HEK293T (cell line): ENCODE results near the gene TEC.

Source experiments
- ARNT ChIP-seq: fragments of 450-650 bp; IDR thresholded peaks from 2 replicates; pipeline ENCODE4 v1.6.1; 2017; ENCODE audit warnings: mild to moderate bottlenecking
- BHLHE40 ChIP-seq: fragments of 450-650 bp; IDR thresholded peaks from 2 replicates; pipeline ENCODE4 v1.6.1; 2016; ENCODE audit warnings: mild to moderate bottlenecking, moderate library complexity, borderline replicate concordance
- ELF4 ChIP-seq: fragments of 450-650 bp; IDR thresholded peaks from 2 replicates; pipeline ENCODE4 v1.6.1; 2017; ENCODE audit warnings: antibody characterized with exemption
- FOXA1 ChIP-seq: fragments of 450-650 bp; IDR thresholded peaks from 2 replicates; pipeline ENCODE4 v1.6.1; 2016; ENCODE audit warnings: mild to moderate bottlenecking
- FOXK2 ChIP-seq: fragments of 450-650 bp; IDR thresholded peaks from 2 replicates; pipeline ENCODE4 v1.6.1; 2016; ENCODE audit warnings: mild to moderate bottlenecking
- FOXM1 ChIP-seq: fragments of 450-650 bp; IDR thresholded peaks from 2 replicates; pipeline ENCODE4 v1.6.1; 2017; ENCODE audit warnings: mild to moderate bottlenecking, borderline replicate concordance
- HDGF ChIP-seq: fragments of 450-650 bp; IDR thresholded peaks from 2 replicates; pipeline ENCODE4 v1.6.1; 2017; ENCODE audit warnings: antibody characterized with exemption, borderline replicate concordance
- L3MBTL2 ChIP-seq: fragments of 450-650 bp; conservative IDR thresholded peaks from 2 replicates; pipeline ENCODE4 v1.6.1; 2016; ENCODE audit warnings: mild to moderate bottlenecking
- LEF1 ChIP-seq: fragments of 450-650 bp; IDR thresholded peaks from 2 replicates; pipeline ENCODE4 v1.6.1; 2017; ENCODE audit warnings: mild to moderate bottlenecking, borderline replicate concordance
- PKNOX1 ChIP-seq: fragments of 450-650 bp; IDR thresholded peaks from 2 replicates; pipeline ENCODE4 v1.6.1; 2016
- SP1 ChIP-seq: fragments of 450-650 bp; IDR thresholded peaks from 2 replicates; pipeline ENCODE4 v1.6.1; 2017
- SUZ12 ChIP-seq: fragments of 450-650 bp; IDR thresholded peaks from 2 replicates; pipeline ENCODE4 v1.6.1; 2016; ENCODE audit warnings: mild to moderate bottlenecking
- TARDBP ChIP-seq: fragments of 450-650 bp; IDR thresholded peaks from 2 replicates; pipeline ENCODE4 v1.6.1; 2016
- ZNF384 ChIP-seq: fragments of 450-650 bp; IDR thresholded peaks from 2 replicates; pipeline ENCODE4 v1.6.1; 2016

DNA sequence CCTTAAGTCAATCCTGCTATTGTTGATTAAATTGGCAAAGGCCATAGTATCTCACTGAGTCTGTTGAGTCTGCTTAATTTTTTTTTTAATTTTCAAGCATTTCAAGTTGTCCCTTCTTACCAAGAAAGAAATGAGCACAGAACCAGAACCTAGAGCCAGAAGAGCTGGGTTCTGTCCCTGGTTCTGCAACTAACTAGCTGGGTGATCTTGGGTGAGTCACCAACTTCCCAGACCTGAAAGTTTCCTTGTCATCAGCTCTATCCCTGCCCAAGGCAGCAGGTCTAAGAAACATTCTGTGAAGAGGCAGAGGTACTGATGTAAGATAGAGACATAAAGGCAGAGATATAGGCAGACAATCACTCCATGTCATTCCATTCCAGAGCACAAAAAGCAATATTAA is 17.3 kb downstream of the TEC start:
- TF ChIP-seq L3MBTL2, result no peak
- no peak for TF ChIP-seq ELF4
- TF ChIP-seq BHLHE40, result no peak
- TF ChIP-seq HDGF, result no peak
- no peak for TF ChIP-seq SP1
- no peak for TF ChIP-seq ZNF384
- TF ChIP-seq FOXK2, result no peak
- no peak for TF ChIP-seq PKNOX1
- TF ChIP-seq FOXA1, result no peak
- TF ChIP-seq ARNT, result no peak
- no peak for TF ChIP-seq SUZ12
- TF ChIP-seq TARDBP, result no peak
- no peak for TF ChIP-seq FOXM1
- TF ChIP-seq LEF1, result no peak
